WI38 (cell line): ENCODE results near the gene COL18A1.

Source experiments
- H3K4me3 ChIP-seq: 2 replicates; pipeline ENCODE4 v1.5.1; 2011; ENCODE audit warnings: low read depth, mild to moderate bottlenecking, control low read depth, low read length
- TF ChIP-seq, protein P1 (sequence below): IDR thresholded peaks from 2 replicates; pipeline ENCODE4 v1.5.1; 2012; ENCODE audit warnings: low read depth, mild to moderate bottlenecking, control low read depth, low read length

COL18A1 gene

DNA sequence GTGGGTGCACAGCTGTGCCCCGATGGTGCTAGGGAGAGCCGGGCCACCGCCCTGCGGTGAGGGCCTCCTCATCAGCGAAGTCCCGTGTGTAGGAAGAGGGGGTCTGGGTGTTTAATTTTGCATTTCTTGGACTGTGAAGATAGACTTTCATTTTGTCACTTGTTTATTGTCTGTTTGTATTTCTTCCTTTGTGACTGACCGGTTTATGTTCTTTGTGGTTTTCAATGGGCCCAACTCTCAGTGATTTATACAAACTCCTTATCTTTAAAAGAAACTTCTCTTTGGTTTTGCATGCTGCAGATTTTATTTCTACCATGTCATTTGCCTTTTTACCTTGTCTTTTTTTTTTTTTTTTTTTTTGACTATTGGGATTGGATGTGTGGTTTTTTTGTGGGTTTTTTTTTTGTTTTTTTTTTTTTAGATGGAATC lies 65.1 kb downstream of the COL18A1 start:
- TF ChIP-seq, protein P1, sequence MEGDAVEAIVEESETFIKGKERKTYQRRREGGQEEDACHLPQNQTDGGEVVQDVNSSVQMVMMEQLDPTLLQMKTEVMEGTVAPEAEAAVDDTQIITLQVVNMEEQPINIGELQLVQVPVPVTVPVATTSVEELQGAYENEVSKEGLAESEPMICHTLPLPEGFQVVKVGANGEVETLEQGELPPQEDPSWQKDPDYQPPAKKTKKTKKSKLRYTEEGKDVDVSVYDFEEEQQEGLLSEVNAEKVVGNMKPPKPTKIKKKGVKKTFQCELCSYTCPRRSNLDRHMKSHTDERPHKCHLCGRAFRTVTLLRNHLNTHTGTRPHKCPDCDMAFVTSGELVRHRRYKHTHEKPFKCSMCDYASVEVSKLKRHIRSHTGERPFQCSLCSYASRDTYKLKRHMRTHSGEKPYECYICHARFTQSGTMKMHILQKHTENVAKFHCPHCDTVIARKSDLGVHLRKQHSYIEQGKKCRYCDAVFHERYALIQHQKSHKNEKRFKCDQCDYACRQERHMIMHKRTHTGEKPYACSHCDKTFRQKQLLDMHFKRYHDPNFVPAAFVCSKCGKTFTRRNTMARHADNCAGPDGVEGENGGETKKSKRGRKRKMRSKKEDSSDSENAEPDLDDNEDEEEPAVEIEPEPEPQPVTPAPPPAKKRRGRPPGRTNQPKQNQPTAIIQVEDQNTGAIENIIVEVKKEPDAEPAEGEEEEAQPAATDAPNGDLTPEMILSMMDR = no peak
- H3K4me3 ChIP-seq = no peak overlapping the region

DNA sequence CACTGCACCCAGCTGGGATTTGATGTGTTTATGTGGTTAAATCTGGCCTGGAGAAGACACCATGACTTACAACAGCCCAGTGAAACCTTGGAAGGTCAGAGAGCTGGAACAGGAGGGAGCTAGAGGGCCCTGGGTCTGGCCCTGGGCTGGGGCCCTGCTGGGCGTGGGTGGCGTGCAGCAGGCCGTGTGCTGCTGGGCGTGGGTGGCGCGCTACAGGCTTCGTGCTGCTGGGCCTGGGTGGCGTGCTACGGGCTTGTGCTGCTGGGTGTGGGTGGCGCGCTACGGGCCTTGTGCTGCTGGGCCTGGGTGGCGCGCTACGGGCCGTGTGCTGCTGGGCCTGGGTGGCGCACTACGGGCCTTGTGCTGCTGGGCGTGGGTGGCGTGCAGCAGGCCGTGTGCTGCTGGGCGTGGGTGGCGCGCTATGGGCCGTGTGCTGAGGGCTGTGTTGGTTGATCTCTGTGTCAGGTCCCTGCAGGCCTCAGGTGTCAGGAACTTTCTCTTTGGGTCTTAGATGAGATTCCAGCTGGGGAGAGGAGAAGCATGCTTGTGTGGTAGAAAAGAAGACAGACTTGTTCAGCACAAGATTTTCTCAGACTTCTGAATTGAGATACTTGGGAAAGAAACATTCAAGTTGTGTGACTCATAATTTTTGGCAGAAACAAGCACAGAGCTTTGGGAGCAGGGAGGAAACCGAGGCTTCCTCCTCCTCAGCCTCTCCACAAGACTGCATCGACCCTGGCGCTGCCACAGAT lies 66.0 kb downstream of the COL18A1 start:
- TF ChIP-seq, protein P1 = no peak
- H3K4me3 ChIP-seq = peak overlapping the region; percentile 27; the same call in 1 of the 2 replicates

DNA sequence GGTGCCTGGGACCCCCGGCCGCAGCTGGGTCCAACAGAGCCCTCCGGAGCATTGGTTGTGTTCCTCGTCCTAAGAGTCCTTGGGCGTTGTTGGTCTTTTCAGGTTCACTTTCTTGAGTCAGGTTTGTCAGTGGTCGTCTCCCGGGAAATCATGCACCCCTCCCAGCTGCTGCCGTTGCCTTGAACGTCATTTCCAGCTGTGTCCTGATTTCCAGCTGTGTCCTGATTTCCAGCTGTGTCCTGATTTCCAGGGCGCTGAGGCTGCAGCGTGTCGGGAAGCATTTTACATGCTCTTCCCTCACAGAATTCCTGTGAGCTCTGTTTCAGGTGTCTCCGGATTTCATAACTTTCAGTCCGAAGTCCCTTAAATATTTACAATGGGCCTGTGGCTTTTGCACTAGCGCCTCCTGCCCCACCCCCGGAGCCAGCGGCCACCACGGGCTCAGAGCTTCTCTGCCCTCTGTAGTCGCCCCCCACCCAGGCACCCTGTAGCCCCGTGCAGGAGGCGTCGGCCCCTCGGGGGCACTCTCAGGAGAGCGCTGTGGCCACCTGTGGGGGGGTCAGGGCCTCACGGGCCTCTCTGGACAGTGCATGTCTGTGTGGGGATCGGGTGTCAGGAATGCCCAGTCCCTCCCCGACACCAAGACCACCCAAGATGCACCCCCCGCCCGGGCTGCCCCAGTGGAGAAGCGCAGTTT lies 66.7 kb downstream of the COL18A1 start:
- TF ChIP-seq, protein P1 = no peak
- H3K4me3 ChIP-seq = peak overlapping the region; percentile 27; the same call in 1 of the 2 replicates

DNA sequence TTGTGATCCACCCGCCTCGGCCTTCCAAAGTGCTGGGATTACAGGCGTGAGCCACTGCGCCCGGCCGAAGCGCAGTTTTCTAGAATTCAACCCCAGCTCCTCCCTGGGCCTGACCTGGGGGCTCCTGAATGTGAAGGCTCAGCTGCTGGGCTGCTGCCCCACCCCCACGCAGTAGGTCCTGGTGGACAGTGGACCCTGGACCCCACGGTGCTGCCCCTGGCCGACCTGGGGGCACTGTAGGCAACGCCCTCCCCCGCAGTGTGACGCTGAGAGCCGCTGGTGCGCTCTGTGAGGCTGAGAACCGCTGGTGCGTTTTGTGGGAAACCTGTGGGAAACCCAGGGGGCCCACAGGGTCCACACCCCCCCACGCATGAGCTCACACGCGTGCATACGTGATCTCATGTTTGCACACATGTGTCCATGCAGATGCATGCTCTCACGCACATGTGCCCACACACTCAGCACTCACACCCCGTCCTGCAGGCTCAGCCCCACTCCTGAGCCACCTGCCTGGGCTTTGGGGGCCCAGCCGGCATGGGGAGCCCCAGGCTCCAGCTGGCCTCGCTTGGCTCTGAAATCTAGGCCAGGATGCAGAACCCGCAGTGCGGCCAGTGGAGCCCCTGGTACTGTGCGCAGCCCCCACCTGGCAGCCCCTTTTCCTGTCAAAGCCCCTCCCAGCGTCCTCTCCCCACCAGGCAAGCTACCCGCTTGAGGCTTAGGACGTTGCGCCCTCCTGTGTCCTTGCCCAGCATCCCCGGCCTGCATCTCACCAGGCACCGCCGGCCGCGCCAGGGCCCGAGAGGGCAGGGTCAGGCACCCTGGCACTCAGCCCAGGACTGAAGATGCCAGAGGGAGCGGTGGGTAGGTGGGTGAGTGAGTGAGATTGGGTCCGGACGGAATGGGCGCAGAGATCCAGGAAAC lies 67.7 kb downstream of the COL18A1 start:
- TF ChIP-seq, protein P1 = no peak
- H3K4me3 ChIP-seq = no peak overlapping the region

DNA sequence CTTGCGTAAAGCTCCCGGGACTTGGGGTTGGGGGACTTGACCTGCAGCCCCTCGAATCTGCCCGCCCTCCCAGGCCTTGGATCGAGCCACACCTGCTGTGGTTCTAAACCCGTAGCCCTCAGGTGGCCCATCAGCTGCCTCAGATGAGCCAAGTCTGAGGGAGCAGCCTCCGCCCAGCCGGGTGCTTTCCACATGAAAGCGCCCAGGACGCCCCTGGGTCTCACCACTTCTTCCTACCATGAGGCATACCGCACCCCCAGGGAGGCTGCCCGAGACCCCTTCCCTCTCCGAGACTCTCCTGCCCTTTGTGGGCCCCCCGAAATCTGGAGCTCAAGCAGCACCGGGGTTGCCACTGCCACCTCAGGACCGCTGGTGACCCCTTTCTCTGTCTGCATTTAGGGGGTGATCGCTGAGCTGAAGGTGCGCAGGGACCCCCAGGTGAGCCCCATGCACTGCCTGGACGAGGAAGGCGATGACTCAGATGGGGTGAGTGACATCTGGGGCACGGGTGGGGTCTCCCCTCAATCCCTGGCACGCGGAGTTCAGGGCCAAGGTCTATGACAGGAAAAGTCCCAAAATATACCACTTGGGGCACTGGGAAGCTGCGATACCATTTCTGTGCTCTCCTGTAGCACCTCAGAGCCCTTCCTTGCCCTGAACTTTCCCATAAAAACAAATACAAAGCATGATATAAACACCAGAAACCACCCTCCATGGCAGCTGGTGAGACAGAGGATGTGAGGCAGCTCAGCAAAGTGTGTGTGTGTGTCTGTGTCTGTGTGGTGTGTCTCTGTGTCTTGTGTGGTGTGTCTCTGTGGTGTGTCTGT lies 68.7 kb downstream of the COL18A1 start:
- TF ChIP-seq, protein P1 = no peak
- H3K4me3 ChIP-seq = no peak overlapping the region

DNA sequence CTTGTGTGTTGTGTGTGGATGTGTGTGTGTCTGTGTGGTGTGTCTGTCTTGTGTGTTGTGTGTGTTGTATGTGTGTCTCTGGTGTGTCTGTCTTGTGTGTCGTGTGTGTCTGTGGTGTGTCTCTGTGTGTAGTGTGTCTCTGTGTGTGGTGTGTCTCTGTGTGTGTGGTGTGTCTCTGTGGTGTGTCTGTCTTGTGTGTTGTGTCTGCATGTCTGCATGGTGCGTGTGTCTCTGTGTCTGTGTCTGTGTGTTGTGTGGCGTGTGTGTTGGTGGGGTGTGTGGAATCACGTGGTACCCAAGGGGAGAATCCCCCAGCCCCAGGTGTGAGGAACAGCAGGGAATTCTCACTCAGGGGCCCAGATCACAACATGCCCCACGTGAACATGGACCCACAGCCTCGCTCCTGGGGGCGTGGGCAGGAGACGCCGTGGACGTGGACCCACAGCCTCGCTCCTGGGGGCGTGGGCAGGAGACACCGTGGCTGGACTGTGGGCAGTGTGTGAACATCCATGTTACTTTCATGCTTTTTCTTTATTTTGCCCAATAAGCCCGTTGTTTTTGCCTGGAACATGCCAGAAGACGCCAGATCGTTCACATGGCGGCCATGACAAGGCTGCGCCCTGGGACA lies 69.5 kb downstream of the COL18A1 start:
- TF ChIP-seq, protein P1 = no peak
- no peak overlapping the region for H3K4me3 ChIP-seq
